Measurements from ENCODE around the gene MTA1.

Gene MTA1

GRCh38 chr14:105411017-105411941 lies 8.3 kb upstream of the MTA1 start:
- DNase-seq: no peak

DNA sequence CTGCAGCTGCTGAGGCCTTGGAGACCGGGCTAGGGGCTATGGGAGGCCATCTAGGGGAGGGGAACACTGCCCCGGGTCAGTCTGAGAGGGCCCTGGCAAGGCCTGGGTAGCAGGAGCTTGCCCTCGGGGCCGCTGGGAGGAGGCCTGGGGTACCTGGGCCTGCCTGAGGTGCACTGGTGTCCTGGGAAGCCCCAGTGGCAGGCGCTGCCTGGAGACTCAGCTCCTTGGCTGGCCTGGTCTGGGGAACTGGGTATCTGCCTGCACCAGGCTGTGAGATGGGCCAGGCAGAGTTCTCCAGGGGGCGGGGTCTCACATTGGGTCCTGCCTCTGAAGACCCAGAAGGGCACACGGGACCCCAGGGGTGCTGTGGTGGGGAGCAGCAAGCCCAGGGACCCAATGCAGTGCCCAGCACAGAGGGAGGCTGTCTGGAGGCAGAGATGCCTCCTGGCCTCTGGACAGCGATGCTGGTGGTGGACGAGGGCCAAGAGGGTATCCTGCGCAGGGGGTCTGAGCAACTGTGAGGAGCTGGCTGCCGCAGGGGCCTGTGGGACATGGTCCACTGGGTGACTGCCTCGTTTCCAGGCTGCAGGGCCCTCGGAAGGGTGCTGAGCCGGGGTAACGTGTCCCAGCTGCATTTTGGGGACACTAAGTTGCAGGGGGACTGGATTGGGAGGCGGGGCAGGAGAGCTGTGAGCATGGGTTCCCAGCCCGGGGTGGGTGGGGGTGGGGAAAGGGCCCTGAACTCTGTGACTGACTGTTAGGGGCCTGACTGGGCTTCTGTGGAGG lies 7.4 kb upstream of the MTA1 start:
- no peak for DNase-seq

DNA sequence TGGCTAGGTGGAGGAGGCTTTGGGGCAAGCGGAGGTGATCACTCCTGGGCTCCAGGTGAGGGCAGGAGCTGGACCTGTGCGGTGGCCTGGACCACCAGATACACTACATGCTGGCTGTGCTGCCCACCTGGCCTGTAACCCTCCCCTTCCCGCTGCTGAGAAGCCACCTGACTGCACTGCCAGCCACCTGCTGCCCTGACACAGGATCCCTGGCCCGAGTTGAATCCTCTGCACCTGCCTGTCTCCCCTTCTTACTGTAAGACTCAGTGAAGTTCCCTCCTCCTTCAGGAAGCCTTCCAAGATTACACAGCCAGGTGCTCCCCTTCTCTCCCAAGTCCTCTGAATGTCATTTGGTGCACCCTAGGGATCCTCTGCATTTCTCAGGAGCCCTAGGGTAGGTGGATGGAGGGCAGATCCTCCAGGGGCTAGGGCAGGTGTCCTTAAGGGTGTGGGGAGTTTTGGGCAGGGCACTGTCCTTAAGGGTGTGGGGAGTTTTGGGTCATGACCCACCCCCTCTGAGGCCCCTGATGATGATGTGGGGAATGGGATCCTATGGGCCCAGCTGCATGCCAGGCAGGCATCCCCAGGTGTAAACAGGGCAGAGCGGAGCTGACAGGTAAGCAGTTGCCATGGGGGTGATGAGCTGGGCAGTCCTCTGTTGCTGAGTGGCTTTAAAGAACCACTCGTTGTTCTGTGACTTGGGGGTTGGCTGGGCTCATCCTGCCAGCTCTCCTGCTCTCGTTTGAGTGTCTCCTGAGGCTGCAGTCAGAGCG lies 6.7 kb upstream of the MTA1 start:
- DNase-seq: no peak

DNA sequence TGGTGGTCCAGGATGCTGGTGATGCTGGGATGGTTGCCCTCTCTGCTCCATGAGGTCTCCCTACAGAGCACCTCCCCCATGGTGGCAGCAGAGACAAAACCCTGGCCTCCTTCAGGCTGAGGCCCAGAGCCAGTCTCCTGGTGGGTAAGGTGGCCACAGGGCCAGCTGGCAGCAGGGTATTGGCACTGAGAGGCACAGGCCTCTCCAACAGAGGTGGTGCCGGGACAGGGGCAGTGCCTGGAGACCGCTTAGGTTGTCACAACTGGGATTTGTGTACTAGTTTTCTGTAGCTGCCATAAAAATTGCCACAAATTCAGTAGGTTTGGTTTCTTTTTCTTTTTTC lies 6.1 kb upstream of the MTA1 start:
- no peak for DNase-seq

DNA sequence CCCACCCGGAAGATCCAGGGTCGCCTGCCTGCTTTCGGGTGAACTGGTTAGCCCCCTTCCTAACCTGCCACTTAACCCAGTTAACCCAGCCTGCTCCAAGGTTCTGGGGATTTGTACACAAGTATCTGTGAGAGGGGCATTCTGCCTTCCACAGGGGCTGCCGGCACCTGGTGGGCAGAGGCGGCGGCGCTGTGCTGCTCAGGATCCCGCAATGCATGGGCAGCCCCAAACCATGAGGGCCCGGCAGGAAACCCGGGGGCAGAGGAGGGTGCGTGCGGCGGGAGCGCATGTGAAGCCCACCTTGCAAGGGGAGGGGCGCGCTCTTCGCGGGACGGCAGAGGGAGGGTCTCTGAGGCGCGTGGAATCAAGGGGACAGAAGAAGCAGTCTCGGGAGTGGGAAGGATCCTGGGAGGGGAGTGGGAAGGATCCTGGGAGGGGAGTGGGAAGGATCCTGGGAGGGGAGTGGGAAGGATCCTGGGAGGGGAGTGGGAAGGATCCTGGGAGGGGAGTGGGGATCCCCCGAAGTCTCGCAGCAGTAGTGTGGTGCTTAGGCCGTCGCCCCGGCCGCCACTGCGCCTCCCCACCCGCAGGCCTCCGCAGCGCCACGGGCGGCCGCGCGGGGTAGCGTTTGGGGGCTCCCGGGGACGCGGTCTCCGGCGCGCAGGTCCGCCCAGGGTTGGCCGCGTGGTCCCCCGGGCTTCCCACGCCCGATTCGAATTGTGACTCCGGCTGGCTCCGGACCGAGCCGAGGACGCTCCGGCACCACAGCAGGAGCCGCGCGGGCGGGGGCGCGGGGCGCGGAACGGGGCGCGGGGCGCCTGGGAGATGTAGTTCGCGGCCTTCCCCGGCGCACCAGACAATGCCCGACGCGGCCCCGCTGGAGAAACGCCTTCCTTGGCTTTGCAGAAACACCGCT lies 4.9 kb upstream of the MTA1 start:
- no peak for DNase-seq

GRCh38 chr14:105415481-105416428 lies 3.9 kb upstream of the MTA1 start:
- DNase-seq: no peak

DNA sequence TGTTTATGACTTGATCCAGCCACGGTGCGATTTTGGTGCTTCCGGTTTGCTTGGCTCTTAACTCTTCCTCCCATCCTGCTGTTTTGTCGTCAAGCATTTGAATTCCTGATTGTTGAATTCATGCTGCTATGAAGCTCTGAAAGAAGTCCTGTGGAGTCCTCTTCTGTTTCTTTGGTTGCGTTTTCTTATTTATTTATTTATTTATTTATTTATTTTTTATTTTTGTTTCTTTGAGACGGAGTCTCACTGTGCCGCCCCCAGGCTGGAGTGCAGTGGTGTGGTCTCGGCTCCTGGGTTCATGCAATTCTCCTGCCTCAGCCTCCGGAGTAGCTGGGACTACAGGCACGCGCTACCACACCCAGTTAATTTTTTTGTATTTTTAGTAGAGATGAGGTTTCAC lies 3.0 kb upstream of the MTA1 start:
- DNase-seq: no peak

DNA sequence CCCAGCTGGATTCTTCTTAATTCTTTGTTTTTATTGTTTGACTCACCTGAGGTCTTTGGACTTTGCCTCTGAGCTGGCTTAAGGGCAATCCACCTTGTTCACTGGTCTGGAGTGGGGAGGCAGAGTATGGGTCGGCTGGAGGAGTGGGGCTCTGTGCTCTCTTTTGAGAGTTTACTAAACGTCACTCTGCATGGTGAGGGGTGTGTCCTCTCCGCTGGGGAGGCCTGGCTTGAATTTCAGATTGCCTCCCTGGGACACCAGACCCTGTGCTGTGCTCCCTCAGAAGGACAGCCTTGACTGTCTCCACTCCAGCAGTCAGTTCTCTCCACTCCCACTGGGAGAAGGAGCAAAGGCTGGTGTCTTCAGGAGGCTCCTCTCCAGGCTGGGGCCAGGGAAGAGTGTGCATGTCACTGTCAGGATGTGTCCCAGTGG lies 1.9 kb upstream of the MTA1 start:
- DNase-seq: no peak

- DNase-seq: no peak
Observed at GRCh38 chr14:105418269-105419194, 1.1 kb upstream of the MTA1 start.

DNA sequence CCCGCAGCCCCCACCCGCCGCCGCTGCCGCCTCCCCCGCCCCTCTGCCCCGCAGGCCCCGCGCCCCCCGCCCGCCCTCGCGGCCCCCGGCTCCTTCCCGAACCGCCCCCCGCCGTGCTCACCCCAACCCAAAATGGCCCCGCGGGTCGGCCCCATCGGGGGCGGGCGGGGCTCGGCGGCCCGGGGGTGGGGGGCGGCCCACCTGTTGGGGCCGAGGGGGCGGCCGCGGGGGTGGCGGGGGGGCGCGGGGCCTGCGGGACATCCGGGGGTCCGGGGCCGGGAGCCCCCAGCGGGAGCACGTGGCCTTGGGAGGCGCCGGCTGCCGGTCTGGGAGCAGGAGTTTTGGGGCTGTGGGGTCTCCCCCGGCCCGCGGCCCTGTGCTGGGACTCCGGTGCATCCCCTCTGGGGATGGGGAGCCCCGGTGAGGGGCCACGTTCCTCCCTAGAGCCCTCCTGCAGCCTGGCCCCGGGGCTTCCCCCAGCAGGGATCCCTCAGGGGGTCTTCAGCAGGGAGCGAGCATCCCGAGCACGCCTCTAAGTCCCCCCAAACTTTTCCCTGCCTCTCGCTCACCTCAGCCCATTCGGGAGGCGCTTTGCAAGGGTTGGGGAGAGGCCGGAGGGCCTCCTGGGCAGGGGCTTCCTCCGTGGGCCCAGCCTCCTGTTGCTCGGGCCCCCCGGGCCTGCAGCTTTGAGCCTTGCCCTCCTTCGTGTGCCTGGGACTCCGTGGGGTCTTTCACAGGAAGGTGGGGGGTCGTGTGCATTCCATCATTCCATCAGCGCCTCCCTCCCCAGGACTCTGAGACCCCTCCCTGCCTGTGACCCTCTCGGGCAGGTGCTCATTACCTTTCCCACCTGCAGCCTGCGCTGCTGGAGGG lies 710 bp downstream of the MTA1 start:
- DNase-seq: no peak

DNA sequence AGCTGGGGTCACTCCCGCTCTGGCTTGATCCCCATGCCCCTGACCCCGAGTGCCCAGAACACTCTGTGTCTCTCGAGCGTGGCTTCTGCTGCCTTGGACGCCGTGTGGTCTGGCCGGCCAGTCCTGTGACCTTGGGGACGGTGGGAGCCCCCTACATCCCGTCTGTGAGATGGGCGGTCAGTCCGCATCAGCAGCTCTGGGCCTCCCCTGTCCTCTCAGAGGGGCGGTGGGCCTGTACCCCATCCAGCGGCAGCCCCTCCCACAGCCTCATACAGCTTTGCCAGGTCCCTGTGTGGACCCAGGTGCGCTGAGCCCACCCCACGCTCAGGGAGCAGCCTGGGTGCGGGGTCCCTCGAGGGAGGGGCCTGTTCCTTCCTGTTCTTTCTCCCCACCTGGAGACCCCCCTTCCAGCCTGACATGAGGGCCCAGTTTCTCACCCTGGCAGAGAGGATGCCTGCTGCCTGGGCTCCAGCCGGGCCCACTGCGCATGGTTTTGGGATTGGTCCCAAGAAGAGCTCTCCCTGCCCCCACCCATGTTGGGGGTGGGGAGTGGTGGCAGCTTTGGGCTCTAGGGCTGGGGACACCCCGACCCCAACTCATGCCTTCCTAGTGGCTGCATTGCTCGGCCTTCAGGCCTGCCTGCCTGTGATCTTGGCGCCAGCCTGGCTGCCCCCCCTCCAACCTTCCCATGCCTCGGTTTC lies 1.5 kb downstream of the MTA1 start:
- no peak for DNase-seq

GRCh38 chr14:105421723-105422615 lies 2.3 kb downstream of the MTA1 start:
- no peak for DNase-seq

DNA sequence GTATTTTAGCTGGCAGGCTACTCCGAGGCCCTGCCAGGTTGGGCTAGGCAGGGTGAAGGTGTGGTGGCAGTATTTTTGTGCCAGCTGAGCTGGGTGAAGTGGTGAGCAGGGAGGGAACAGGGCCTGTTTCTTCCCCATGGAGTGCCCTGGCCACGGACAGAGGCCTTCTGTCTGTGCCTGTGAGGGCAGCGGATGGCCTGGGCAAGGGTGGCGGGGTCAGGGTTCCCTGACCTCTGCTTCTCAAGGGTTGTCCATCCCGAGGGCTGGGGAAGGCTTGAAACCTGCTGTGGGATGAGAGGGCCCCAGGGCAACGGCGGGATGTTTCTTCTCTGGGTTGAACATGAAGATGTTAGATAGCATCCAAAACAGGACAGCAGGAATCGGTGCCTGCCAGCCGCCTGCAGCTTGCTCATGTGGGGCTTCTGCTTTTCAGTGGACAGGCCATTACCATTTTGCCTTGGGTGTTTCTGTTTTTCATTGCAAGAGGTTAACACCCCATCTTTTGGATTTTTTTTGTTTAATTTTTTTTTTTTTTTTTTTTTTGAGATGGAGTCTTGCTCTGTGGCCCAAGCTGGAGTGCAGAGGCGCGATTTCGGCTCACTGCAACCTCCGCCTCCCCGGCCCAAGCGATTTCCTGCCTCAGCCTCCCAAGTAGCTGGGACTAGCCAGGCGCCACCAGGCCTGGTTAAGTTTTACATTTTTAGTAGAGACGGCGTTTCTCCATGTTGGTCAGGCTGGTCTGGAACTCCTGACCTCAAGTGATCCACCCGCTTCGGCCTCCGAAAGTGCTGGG lies 3.3 kb downstream of the MTA1 start:
- DNase-seq: no peak

DNA sequence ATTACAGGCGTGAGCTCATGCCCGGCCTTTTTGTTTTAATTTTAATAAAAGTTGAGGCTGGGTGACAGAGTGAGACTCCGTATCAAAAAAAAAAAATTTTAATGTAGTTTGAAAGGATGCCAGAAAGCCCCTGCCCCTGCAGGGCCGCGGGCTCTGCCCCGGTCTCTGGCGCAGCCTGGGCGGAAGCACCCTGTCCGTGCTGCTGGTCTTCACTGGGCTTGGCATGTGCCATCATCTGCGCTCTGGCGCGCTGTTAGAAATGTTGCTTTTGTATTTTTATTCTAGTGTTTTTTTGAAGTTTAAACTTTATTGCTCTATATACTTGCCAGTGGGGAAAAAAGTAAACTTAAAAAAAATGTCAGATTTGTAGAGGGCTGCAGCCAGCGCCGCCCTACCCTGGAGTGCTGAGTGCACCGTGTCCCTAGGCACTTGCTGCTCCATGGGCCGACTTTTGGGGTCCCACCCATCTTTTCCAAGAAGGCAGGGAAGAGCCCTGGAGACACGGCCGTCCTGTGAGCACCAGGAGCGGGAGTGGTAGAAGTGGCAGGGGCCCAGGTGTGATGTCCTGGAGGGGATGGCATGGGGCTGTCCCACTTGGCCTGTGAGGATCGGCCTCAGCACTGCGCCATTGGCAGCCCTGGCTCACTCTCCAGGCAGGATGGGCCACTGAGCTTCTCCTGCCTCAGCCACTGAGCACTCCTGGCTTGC lies 4.0 kb downstream of the MTA1 start:
- DNase-seq: no peak

DNA sequence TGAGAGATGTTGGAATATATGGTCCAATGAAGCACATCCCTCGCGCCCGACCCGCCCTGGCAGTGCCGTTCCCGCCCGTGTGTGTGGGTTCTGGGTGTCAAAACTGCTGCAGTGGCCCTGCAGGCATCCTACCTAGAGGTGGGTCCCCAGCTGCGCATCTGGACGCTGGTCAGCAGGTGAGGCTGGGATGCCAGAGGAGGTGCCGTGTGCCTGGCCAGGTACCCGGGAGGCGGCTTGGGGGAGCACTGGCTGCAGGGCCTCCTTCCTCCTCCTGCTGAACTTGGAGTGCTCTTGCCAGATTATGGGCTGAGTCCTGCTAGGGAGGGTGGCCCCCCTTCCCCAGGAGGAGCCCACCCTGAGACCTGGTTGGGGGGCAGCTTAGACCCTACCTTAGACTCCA lies 5.2 kb downstream of the MTA1 start:
- DNase-seq: no peak

DNA sequence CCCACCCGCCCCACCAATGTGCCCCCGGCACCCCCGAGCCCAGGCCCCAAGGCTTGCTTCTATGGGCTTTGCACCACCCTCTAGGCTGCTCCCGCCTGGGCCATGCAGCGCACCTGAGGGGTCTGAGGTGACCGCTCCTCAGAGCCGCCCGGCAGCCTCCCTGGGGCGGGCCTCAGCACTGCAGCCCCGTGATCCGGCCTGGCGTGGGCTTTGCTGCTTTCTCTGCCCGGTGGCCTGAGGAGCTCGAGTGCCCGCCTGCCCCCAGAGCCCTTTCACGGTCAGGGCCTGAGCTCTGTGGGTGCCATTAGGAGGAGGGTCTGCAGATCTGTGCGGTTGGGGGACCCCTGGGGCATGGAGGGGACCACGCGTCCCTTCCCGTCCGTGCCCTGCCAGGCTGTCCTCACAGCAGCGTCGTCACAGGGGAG lies 6.2 kb downstream of the MTA1 start:
- DNase-seq: no peak

All from GDM1 (cell line).